AG04450 (cell line): ENCODE data around the gene LARGE1. TPM values are rescaled to one million over a fixed set of nuclear protein-coding genes. Genes with fewer than 3 reads are reported as not detected.

ENCODE experiments used
- CTCF ChIA-PET: fragments of 300-600, 350-600 bp; formaldehyde crosslinking; extraction: SDS; loops from one replicate; lab custom pipeline; 2022; ENCODE audit warnings: antibody characterized with exemption, inconsistent platforms; lab: Charles Lee
- POLR2A ChIA-PET: fragments of 350-600 bp; formaldehyde crosslinking; extraction: SDS; loops from one replicate; lab custom pipeline; 2021; ENCODE audit warnings: antibody characterized with exemption, inconsistent platforms; lab: Yijun Ruan, JAX
- DNase-seq: peaks from one replicate; pipeline ENCODE4 v3.0.0-alpha.2; 2011; ENCODE audit warnings: low read depth, low spot score
- H3K27ac ChIP-seq: one replicate; pipeline ENCODE4 v1.5.1; 2012; ENCODE audit warnings: low read depth, low read length, control low read depth
- H3K27me3 ChIP-seq: one replicate; pipeline ENCODE4 v1.6.0; 2012; ENCODE audit warnings: low read length; ENCODE audit not compliant: control insufficient read depth, insufficient read depth
- H3K4me3 ChIP-seq: 2 replicates; pipeline ENCODE4 v1.5.1; 2011; ENCODE audit warnings: mild to moderate bottlenecking, low read depth, low read length, control low read depth
- H3K9me3 ChIP-seq: 2 replicates; pipeline ENCODE4 v1.5.1; 2012; ENCODE audit warnings: low read length; ENCODE audit not compliant: control insufficient read depth, insufficient read depth
- polyA plus RNA-seq: library from polyadenylated mRNA; depleted of rRNA; stranded (reverse); fragments of >200 nt; gene quantifications from 2 replicates; pipeline ENCODE4 v1.2.3, GENCODE V29; 2011
- TF ChIP-seq, protein P1 (sequence below): IDR thresholded peaks from 2 replicates; pipeline ENCODE4 v1.5.1; 2011; ENCODE audit warnings: low read depth, low read length, control low read depth, inconsistent platforms

The LARGE1 gene
- polyA plus RNA-seq, 1 experiment: 8.4 TPM

- Histone ChIP-seq H3K27me3 (no peaks in the 10 kb centered on the region), H3K27ac (no peak overlapping the region), H3K4me3 (no peak overlapping the region), H3K9me3 (peaks cover 4% of the 10 kb centered on the region; the same call in 1 of the 2 replicates)
- CTCF ChIA-PET: no interaction called here
- POLR2A ChIA-PET: no interaction called here
- TF ChIP-seq, protein P1, sequence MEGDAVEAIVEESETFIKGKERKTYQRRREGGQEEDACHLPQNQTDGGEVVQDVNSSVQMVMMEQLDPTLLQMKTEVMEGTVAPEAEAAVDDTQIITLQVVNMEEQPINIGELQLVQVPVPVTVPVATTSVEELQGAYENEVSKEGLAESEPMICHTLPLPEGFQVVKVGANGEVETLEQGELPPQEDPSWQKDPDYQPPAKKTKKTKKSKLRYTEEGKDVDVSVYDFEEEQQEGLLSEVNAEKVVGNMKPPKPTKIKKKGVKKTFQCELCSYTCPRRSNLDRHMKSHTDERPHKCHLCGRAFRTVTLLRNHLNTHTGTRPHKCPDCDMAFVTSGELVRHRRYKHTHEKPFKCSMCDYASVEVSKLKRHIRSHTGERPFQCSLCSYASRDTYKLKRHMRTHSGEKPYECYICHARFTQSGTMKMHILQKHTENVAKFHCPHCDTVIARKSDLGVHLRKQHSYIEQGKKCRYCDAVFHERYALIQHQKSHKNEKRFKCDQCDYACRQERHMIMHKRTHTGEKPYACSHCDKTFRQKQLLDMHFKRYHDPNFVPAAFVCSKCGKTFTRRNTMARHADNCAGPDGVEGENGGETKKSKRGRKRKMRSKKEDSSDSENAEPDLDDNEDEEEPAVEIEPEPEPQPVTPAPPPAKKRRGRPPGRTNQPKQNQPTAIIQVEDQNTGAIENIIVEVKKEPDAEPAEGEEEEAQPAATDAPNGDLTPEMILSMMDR: no peak
- no peak for DNase-seq
These were observed 202.4 kb downstream of the LARGE1 start for GRCh38 chr22:33717694-33718396.

- POLR2A ChIA-PET: no interaction called here
- peaks cover 4% of the 10 kb centered on the region; the same call in 1 of the 2 replicates for H3K9me3 ChIP-seq
- TF ChIP-seq, protein P1: no peak
- H3K27ac ChIP-seq: no peak overlapping the region
- H3K27me3 ChIP-seq: no peaks in the 10 kb centered on the region
- H3K4me3 ChIP-seq: no peak overlapping the region
- DNase-seq: no peak
- CTCF ChIA-PET: no interaction called here
These were observed 204.9 kb downstream of the LARGE1 start for GRCh38 chr22:33715237-33715985.

DNA sequence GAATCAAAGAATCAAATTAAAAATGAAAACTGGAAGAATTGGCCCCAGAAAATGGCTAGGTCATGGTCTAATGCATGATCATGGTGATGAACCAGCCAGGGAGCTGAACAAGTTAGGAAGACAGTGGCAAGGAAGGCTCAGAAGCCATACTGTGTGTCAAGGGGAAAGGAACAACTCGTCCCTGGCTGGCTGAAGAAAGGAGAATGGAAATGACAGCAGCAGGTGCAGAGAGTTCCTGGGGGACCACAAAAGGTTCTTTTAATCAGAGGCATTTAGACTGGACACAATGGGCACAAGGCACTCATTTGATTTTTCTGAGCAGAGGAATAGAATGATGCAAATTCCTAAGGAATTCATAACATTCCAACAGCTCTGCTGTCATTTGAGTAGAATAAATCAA lies 209.9 kb downstream of the LARGE1 start:
- DNase-seq: no peak
- Histone ChIP-seq H3K9me3 (peaks cover 4% of the 10 kb centered on the region; the same call in 1 of the 2 replicates), H3K27ac (no peak overlapping the region), H3K27me3 (no peaks in the 10 kb centered on the region), H3K4me3 (no peak overlapping the region)
- TF ChIP-seq, protein P1: no peak
- ChIA-PET CTCF (no interaction called here), POLR2A (interaction anchor here (0.7 kb wide), 1 partner anchor 211 kb away, joined by 3 read pairs; no protein-coding TSS in a partner anchor)

DNA sequence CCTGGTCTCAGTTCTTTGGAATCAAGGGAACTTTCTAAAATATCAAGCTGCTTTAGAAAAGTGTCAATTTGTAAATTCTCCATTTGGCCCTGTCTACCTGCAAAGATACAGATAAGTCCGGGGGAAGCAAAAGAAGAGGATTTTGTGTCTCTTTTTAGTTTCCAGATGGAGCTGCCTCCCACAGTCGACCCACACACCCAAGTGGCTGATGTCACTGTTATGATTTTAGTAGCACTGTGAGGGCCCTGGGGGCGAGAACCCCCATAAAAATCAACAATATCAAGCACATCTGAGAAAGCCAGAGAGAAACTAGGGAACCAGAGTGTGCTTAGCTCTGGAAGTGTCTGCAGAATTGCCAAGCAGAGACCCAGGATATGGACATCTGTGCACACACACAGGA lies 212.7 kb downstream of the LARGE1 start:
- no peak for DNase-seq
- CTCF ChIA-PET: no interaction called here
- POLR2A ChIA-PET: no interaction called here
- no peak overlapping the region for H3K27ac ChIP-seq
- no peak overlapping the region for H3K4me3 ChIP-seq
- H3K27me3 ChIP-seq: no peaks in the 10 kb centered on the region
- no peaks in the 10 kb centered on the region; the same call in 1 of the 2 replicates for H3K9me3 ChIP-seq
- TF ChIP-seq, protein P1: no peak

DNA sequence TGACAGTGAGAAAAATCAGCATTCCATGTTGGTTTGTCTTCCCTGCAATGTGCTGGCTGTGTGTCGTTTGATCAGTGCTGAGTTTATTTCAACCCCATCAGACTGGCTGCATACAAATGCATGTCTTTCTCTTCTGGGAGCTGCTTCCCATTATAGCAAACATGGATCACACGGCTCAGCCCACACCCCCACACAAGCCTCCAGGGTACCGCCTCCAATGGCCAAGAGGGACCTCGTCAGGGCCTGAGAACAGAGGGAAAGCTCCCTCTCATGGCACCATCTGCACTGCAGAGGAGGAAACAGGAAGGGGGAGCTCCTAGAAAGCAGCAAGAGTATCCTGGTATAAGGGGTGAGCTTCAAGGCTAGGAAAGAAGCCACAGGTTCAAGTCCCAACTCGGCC lies 214.2 kb downstream of the LARGE1 start:
- H3K27me3 ChIP-seq: no peaks in the 10 kb centered on the region
- H3K27ac ChIP-seq: no peak overlapping the region
- H3K9me3 ChIP-seq: no peaks in the 10 kb centered on the region; the same call in 1 of the 2 replicates
- ChIA-PET CTCF (no interaction called here), POLR2A (no interaction called here)
- no peak overlapping the region for H3K4me3 ChIP-seq
- no peak for DNase-seq
- TF ChIP-seq, protein P1: no peak
